GM19324 (cell line): Measurements from ENCODE around the gene MCC.
A peak's percentile ranks its signal among the peaks of the same experiment; 100 is the strongest.

Source experiments
- ATAC-seq: cut with Tn5 transposase; IDR thresholded peaks from one replicate; pipeline ENCODE4 v1.9.1; 2021; ENCODE audit warnings: mild to moderate bottlenecking, moderate library complexity; ENCODE audit not compliant: unreplicated experiment, low FRiP score

MCC gene

DNA sequence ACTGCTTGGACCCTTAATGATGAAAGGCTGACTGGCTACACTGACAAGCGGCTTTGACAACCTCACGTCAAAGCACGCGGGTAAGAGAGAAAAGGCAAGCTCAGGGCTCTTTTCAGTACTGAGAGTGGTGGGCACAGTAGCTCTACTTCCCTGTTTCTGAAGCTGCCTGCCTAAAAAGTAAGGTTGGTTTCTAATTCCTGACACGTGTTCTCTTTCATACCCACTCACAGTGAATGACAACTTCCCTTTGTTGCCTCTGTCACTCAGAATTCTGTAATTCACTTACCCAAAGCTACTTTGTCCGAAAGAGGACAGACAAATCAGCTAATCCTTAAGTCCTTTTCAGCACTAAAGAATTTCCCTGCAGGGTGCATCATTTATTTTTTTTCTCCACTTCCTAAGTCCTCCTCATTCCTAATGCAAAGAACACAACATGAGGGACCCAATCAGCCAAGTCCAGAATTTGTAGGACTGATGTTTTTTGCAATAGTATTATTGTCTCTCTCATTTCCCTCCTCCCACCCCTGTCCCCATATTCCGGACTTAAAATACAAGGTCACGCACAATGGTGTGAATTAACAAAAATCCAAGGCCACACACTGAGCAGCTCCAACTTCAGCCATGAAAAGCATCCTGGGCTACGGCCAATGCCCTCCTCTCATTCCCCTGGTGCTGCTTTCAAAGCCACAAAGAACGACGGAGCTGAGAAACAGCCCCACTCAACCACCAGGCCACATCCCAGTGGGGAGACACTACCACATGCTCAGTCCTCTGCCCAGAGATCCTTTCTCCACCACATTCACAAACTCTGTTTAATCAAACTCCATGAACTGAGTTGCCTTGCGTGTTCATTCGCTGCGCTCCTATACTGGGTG lies 274.5 kb downstream of the MCC start:
- ATAC-seq = peak; percentile 74

DNA sequence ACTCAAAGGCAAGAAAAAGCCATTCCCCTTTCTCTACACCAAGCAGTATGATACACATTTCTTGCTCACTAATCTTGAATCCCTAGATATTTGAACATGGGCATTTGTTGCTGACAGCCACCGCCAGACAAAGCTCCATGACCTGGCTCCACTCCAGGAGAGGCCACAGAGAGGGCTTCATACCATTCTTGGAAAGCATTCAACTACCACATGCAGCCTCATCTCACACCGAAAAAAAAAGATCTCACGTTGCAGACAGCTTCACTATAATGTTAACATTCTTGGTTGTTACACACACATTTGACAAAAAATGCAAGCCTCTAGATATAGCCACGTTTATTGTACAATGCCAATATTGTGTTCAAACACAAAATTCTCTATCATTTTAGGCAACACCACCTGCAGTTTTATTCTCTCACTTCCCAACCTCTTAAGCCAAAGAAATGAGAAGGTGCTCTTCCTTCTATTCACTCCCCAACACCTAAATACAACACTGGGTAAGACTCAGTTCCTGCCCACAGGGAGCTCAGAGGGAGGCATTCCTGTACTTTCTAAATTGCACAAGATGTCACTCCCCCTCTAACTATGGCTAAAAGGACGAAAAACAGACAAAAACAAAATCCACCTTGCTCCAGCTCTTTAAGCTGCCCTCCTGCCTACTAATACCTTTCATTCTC lies 275.9 kb downstream of the MCC start:
- no peak for ATAC-seq

DNA sequence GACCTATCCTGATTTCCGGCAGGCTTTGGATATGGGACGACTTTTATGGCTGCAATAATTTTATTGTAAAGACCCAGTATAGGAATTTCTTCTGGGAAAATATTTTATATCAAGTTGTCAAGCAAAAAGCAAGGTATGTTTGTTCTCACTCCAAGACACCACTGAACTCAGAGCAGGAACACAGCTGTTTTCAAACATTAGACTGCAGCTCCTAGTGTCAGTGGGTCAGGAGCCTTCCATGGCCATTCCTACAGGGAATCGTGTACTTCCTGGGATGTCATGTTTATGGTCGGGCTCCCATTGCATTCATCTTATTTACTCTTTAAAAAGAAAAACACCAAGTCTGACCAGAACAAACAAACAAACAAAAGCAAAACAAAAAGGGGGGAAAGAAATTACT lies 278.8 kb downstream of the MCC start:
- no peak for ATAC-seq

DNA sequence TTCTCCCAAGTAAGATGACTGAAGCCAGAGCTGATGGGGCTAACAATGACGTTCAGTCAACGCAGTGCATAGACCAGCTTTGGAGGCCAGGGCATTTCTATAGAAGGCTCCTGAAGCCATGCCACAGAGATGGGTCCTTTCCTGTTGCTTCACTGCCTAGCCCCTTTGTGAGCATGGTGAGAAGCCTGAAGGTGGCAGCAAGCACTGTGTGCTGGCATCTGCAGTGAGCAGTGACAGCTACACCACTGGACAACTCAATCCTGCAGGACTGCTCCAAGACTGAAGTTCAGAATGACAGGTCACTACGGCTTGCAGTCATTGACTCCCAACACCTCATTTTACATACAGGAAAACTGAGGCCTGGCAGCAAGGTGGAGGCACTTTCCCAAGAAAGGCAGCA lies 282.4 kb downstream of the MCC start:
- no peak for ATAC-seq

GRCh38 chr5:113205323-113205722 lies 282.9 kb downstream of the MCC start:
- ATAC-seq = no peak

GRCh38 chr5:113204525-113205161 lies 283.6 kb downstream of the MCC start:
- ATAC-seq = no peak

- ATAC-seq = no peak
Observed at GRCh38 chr5:113203916-113204315, 284.3 kb downstream of the MCC start.

GRCh38 chr5:113202746-113203716 lies 285.2 kb downstream of the MCC start:
- ATAC-seq = no peak

- no peak for ATAC-seq
Observed at GRCh38 chr5:113202287-113202686, 286.0 kb downstream of the MCC start.

GRCh38 chr5:113201715-113202114 lies 286.5 kb downstream of the MCC start:
- no peak for ATAC-seq

DNA sequence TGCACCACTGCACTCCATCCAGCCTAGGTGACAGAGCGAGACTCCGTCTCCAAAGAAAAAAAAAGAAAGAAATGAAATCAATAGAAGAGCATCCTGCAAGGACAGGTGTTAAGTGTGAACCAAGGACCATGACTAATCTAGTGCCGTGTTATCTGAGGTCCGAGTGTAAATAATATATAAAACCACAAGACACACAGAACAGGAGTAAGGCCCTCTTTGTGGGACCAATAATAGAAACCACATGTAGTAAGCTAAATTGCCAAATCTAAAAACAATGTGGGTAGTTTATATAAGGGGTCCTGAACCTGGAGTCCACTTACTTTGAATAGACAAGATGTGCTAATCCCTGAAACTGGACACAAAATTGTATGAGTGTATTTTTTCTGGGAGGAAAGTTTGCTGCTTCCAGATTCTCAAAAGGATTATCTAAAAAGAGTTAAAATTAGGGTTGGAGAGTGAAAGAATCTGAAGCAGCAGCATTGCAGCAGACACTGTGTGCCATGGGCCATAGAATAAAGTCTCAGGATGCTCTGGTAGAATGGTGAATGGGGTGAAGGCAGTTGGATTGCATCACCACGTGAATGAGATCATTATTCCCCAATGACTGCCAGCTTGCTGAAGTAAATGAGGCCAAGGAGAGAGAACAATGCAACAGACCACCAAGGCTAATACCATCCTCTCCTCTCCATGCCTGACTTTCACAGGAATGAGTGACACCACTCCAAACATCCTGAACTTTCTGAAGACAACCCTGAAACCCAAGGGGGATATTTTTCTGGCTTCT lies 288.9 kb downstream of the MCC start:
- no peak for ATAC-seq

DNA sequence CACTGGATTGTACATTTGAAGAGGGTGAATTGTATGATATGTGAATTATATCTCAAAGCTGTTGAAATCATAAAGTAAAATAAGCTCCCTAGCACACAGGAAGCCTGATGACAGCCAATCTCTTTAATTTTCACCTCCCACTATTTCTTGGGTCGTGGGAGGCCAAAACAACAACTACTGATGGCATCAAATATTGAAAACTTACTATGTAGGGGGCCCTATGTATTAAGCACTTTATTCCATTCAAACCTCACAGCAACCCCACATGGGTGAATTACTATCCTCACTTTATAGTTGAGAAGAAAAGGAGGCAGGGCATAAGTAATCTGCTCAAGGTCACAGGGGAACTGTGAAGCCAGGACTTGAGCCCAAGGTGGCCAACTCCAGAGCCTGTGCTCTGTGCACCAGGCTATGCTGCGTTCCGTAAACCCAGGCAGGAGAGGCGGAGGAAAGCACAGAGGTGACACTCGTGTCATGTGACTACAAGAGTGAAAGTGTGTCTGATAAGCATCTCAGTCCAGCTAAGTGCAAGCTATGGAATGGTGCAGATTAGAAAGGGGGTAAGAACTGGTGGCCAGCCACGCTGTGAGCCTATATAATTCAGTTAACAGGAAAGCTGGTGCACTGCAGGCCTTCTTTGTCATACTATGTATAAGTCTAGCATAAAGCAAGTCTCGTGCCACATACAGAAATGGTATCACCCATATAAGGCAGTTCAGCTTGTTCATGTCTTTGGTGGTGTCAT lies 290.6 kb downstream of the MCC start:
- ATAC-seq = no peak

DNA sequence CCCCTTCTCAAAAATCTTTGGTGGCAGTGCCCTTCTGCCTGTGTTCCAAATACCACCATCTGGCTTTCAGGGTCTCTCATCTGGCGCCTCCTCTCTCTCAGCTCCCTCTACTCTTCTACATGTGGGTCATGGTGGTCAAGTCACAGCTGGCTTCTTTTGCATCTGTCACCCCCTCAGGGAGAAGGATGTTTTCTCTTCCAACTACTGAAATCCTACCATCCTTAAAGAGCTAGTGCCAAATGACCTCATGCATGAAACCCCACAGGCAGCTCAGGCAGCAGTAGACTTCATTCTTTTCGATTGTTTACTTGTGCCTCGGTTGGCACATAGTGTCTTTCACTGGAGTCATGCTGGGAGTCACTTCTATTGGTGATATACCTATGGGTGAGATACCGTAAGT lies 292.5 kb downstream of the MCC start:
- no peak for ATAC-seq

DNA sequence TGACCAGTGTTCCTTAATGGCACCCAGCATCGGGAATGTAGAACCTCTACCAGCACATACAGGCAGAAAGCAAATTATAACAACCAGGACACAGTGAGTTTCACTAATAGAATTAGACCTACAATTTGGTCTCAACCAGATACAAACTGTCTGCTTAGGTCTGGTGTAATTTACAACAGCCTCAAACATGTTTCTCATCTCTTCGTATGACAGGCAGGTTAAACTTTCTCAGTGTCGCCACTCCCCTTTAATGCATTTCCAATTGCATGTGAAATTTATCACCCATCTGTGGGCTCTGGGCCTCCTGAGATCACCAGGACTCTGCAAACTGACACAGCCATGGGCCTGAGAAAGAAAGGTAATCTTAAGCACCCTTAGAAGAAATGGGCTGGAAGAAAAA lies 293.0 kb downstream of the MCC start:
- ATAC-seq = no peak

DNA sequence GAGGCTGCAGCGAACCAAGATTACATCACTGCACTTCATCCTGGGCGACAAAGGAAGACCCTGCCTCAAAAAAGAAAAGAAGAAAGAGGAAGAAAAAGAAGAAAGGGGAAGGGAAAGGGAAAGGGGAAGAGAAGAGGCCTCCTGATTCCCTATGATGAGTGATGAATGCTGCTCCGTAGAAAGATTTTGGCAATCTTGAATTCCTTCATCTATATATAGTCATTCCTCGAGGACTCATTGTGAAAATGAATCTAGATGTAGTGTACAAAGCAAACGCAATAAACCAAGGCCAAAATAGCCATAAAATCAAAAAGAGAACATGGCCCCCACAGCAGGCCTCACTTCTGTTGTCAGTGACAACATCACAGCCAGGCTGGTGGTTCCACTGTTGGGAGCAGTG lies 293.7 kb downstream of the MCC start:
- no peak for ATAC-seq

GRCh38 chr5:113194125-113194524 lies 294.1 kb downstream of the MCC start:
- ATAC-seq = no peak

GRCh38 chr5:113193311-113193978 lies 294.8 kb downstream of the MCC start:
- ATAC-seq = no peak

DNA sequence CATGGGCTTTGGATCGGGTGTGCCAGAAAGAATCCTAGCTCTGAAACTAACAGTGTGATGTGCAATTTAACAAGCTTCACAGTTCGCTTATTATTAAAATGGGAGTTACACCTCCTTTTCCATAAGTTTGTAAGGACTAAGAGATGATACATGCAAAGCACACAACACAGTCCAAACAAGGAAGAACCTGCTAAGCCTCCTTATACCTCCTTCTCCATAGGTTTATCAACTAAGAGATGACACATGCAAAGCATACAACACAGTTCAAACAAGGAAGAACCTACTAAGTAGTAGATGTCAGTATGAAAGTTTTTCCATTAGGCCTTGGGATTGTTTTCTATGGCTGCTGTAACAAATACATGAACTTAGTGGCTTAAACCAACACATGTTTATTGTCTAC lies 295.7 kb downstream of the MCC start:
- ATAC-seq = no peak
